ENCODE results near the gene MRPL11. TPM values are rescaled to one million over a fixed set of nuclear protein-coding genes. Genes with fewer than 3 reads are reported as not detected.
A peak's percentile ranks its signal among the peaks of the same experiment; 100 is the strongest.
"Not testable (repeated sequence)": the region's sequence is repeated elsewhere in the genome, so short reads cannot be mapped to it uniquely, and the experiment has no call there.

Gene MRPL11
- total and polyA plus RNA-seq, 4 donors, result 32.7 to 56.8 (median 41.2) TPM

DNA sequence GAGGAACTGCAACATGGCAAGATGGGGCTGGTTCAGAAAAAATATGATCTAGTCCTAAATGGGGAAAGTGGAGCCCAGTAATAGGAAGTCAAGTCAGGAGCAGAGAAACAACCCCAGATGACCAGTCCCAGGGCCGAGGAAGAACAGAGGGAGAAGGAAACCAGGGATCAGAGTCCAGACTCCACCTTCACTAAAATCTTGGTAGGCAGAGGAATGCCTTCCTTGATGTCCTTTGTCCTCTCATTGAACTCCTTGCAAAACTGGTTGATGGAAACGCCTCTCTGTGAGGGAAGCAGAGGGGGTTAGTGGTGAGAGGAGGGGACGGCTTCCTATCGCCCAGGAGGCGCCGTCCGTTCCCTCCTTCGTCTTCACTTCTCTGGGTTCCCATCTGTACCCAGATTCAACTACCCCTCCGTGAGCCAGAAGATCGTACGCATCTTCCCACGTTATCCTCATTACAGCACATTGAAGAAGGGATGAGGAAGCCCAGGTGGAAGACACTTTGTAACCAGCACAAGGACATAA, 607 bp downstream of the MRPL11 start:
- H3K27ac ChIP-seq (ENCODE audit: low read depth in 1 of 2, low read length in 1 of 2), result peak overlapping the region; percentile 70 to 89
- no peak for TF ChIP-seq CTCF (IDR thresholded peaks at IDR 0.05; ENCODE audit: control extremely low read depth, extremely low read depth)
- no peak for ATAC-seq (ENCODE audit: insufficient read depth, low FRiP score)

GRCh38 chr11:66432597-66432996, 6.1 kb downstream of the MRPL11 start:
- Histone ChIP-seq H3K36me3 (ENCODE audit: control insufficient read depth in 4 of 4, insufficient read depth in 4 of 4, low read length in 4 of 4) (peaks cover 10 to 16% (median 12%) of the 10 kb centered on the region in 4 donors), H3K9me3 (ENCODE audit: control insufficient read depth in 4 of 4, insufficient read depth in 3 of 4, low read length in 3 of 4) (no peaks in the 10 kb centered on the region), H3K4me1 (ENCODE audit: control insufficient read depth in 5 of 5, insufficient read depth in 5 of 5, low read length in 5 of 5) (peaks cover 0 to under 1% (median 0%) of the 10 kb centered on the region in 5 donors), H3K27me3 (ENCODE audit: control insufficient read depth in 3 of 3, insufficient read depth in 3 of 3, low read length in 2 of 3) (no peaks in the 10 kb centered on the region), H3K4me3 (no peak overlapping the region), H3K27ac (ENCODE audit: low read depth in 1 of 2, low read length in 1 of 2) (no peak overlapping the region), H3K9ac (ENCODE audit: insufficient read depth in 1 of 2, low read length in 2 of 2) (no peak overlapping the region)
- 45 to 74% methylated on average over 7 of the region's 7 CpGs for WGBS, 2 donors
- ATAC-seq (ENCODE audit: insufficient read depth, low FRiP score) (no peak), DNase-seq (no peak)
- TF ChIP-seq CTCF (IDR thresholded peaks at IDR 0.05; ENCODE audit: control extremely low read depth, extremely low read depth), result no peak

More for the DNA sequence above, 607 bp downstream of the MRPL11 start:
- no peaks in the 10 kb centered on the region for H3K27me3 ChIP-seq (ENCODE audit: control insufficient read depth in 3 of 3, insufficient read depth in 3 of 3, low read length in 2 of 3)
- WGBS, 2 donors, result 7 to 8% methylated on average over 12 of the region's 12 CpGs
- peak overlapping the region; percentile 59 to 70 for H3K9ac ChIP-seq (ENCODE audit: insufficient read depth in 1 of 2, low read length in 2 of 2)
- DNase-seq, result peak in 2 of 3 donors; percentile 4 to 13
- peak overlapping the region; percentile 82 for H3K4me3 ChIP-seq
- peaks cover 0 to under 1% (median 0%) of the 10 kb centered on the region in 4 donors for H3K9me3 ChIP-seq (ENCODE audit: control insufficient read depth in 4 of 4, insufficient read depth in 3 of 4, low read length in 3 of 4)
- H3K4me1 ChIP-seq (ENCODE audit: control insufficient read depth in 5 of 5, insufficient read depth in 5 of 5, low read length in 5 of 5), result peaks cover 0 to 7% (median 5%) of the 10 kb centered on the region in 5 donors
- peaks cover 10 to 14% (median 12%) of the 10 kb centered on the region in 4 donors for H3K36me3 ChIP-seq (ENCODE audit: control insufficient read depth in 4 of 4, insufficient read depth in 4 of 4, low read length in 4 of 4)

DNA sequence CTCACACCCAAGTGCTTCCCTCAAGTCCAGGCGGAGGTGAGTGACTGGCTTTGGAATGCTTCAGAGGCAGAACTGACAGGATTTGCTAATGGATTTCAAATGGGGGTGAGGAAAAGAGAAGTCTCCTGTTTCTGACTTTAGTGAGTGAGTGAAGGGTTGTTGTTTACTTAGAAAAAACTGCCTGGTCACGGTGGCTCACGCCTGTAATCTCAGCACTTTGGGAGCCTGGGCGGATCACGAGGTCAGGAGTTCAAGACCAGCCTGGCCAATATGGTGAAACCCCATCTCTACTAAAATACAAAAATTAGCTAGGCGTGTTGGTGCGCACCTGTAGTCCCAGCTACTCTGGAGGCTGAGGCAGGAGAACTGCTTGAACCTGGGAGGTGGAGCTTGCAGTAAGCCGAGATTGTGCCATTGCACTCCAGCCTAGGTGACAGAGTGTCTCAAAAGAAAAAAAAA, 6.7 kb downstream of the MRPL11 start:
- 86 to 89% methylated on average over 8 of the region's 8 CpGs for WGBS, 2 donors
- not testable (repeated sequence) for ATAC-seq (ENCODE audit: insufficient read depth, low FRiP score)
- H3K36me3 ChIP-seq (ENCODE audit: control insufficient read depth in 4 of 4, insufficient read depth in 4 of 4, low read length in 4 of 4), result peaks cover 7 to 16% (median 10%) of the 10 kb centered on the region in 4 donors

DNA sequence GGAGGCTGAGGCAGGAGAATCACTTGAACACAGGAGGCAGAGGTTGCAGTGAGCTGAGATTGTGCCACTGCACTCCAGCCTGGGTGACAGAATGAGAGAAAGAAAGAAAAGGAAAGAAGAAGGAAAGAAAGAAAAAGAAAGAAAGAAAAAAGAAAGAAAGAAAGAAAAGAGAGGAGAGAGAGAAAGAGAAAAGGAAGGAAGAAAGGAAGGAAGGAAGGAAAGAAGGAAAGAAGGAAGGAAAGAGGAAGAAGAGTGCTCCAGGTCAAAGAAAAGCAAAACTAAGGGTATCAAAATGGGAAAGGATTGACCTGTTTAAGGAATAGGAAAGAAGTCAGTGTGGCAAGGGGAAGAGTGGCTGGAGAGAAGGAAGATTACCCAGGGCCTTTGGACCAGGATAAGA, 7.4 kb downstream of the MRPL11 start:
- ATAC-seq (ENCODE audit: insufficient read depth, low FRiP score), result not testable (repeated sequence)
- peaks cover under 1 to 12% (median 8%) of the 10 kb centered on the region in 4 donors for H3K36me3 ChIP-seq (ENCODE audit: control insufficient read depth in 4 of 4, insufficient read depth in 4 of 4, low read length in 4 of 4)

More for the DNA sequence above, 6.7 kb downstream of the MRPL11 start:
- H3K27ac ChIP-seq (ENCODE audit: low read depth in 1 of 2, low read length in 1 of 2); H3K4me1 ChIP-seq (ENCODE audit: control insufficient read depth in 5 of 5, insufficient read depth in 5 of 5, low read length in 5 of 5); DNase-seq; H3K27me3 ChIP-seq (ENCODE audit: control insufficient read depth in 3 of 3, insufficient read depth in 3 of 3, low read length in 2 of 3); H3K4me3 ChIP-seq; H3K9ac ChIP-seq (ENCODE audit: insufficient read depth in 1 of 2, low read length in 2 of 2); H3K9me3 ChIP-seq (ENCODE audit: control insufficient read depth in 4 of 4, insufficient read depth in 3 of 4, low read length in 3 of 4): not testable (repeated sequence)

More for the DNA sequence above, 7.4 kb downstream of the MRPL11 start:
- H3K9ac ChIP-seq (ENCODE audit: insufficient read depth in 1 of 2, low read length in 2 of 2); H3K27ac ChIP-seq (ENCODE audit: low read depth in 1 of 2, low read length in 1 of 2); H3K9me3 ChIP-seq (ENCODE audit: control insufficient read depth in 4 of 4, insufficient read depth in 3 of 4, low read length in 3 of 4); H3K27me3 ChIP-seq (ENCODE audit: control insufficient read depth in 3 of 3, insufficient read depth in 3 of 3, low read length in 2 of 3); H3K4me1 ChIP-seq (ENCODE audit: control insufficient read depth in 5 of 5, insufficient read depth in 5 of 5, low read length in 5 of 5); H3K4me3 ChIP-seq; DNase-seq: not testable (repeated sequence)
